Endothelial cell of coronary artery (primary cell): Measurements from ENCODE around the gene JHY. TPM values are rescaled to one million over a fixed set of nuclear protein-coding genes. Genes with fewer than 3 reads are reported as not detected.

Experiments
- total RNA-seq: library from RNA; depleted of rRNA; stranded (reverse); fragments of >200 nt; gene quantifications from 2 replicates; pipeline ENCODE4 v1.2.3, GENCODE V29; 2014

The JHY gene
- total RNA-seq: 0.81 and 1.0 TPM in 2 replicates

DNA sequence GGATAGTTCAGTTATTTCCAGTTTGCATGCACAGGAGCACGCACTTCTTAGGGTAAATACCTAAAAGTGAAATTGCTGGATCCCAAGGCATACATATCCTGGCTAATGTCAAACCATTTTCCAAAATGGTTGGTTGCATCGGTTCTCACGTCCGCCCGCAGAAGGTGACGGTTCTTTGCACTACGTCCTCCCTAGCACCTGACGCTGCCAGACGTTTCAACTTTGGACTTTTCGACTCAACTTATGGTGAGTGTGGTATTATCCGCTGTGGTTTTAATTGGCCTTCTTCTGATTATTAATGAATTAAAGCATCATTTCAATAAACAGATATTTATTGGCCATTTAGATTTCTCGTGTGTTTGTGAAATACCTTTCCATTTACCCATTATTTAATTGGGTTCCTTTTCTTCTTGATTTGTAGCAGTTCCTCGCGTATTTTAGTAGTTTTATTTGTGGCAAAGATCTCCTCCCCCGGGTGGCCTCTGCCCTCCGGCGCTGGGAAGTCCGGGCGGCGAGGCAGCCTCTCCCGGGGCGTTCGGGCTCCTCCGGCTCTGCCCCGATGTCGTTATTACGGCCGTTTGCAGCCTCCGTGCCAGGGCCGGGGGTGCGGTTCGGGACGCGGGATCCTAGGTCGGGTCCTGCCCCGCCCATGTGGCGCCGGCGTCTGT lies at the start of gene JHY:
TSS of gene JHY (plus strand) at position 571 of the 668 bp plus-strand sequence. CDS start 3,091 bp downstream, outside the sequence.

GRCh38 chr11:122981388-122982264 lies 99.1 kb downstream of the JHY start, which contains the start of gene BSX:
TSS of gene BSX (minus strand) at chr11:122981834. CDS start at chr11:122981671, 163 bp downstream.

Other genes with a start within 250 kb of the JHY start
- gene UBASH3B, start 227.0 kb upstream of the JHY start, total RNA-seq: 22.4 and 31.2 TPM in 2 replicates
- gene CRTAM, start 44.3 kb upstream of the JHY start, total RNA-seq: not detected in 2 replicates
- gene BSX, start 99.1 kb downstream of the JHY start, total RNA-seq: not detected in 2 replicates
- 3,022 and 3,088 TPM in 2 replicates for gene HSPA8, start 179.4 kb downstream of the JHY start, total RNA-seq